ENCODE data around the gene SERTAD1.
"Not testable (repeated sequence)": the region's sequence is repeated elsewhere in the genome, so short reads cannot be mapped to it uniquely, and the experiment has no call there.

Gene SERTAD1

DNA sequence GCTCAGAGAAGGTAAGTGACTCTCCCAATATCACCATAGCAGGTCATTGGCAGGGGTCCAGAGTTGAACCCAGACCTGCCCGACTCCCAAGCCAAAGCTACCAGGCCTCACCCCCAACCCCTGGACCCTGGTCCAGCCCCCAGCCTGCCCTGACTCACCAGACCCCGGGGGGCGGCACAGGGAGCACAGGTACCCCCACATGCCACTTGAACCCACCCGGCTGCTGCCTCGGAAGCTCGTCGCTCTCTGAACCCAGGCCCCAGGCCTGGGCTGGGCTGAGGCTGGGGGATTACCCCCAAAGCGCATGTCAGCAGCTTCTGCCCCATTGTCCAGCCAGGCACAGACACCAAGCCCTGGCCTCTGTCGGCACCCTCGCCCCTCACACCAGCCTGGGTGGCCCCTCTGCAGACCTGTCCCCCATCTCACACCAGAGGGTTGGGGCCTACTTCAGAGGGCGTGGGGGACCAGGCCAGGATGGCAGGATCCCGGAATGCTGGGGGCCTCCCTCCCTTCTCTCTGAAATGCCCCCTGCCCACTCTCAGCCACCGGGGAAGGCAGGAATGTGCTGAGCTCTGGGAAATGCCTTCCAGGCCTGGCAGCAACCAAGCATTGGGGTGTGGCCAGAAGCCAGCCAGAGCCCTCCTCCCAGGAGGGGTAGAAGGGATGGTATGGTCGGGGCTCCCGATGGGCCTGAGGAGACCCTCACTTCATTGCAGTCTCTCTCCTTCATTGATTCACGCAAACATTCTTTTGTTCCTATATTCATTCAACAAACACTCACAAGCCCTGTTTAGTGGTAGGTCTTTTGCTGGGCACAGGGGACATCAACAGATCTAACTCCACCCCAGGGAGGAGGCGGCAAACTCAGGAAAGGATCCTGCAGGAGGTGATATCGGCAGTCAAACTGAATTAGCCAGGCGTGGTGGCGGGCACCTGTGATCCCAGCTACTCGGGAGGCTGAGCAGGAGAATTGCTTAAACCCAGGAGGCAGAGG is 11.0 kb downstream of the SERTAD1 start:
- TF ChIP-seq FOXP2 (optimal IDR thresholded peaks at IDR 0.05; ENCODE audit: control extremely low read depth, extremely low read length, insufficient read depth) (no peak), EZH2 (IDR thresholded peaks at IDR 0.05) (no peak), POLR2AphosphoS5 (IDR thresholded peaks at IDR 0.05; ENCODE audit: borderline replicate concordance, low read depth, low read length) (no peak)
- DNase-seq (ENCODE audit: low read depth, low spot score) = no peak
- H3K9ac ChIP-seq (ENCODE audit: insufficient read length) = peak overlapping the region; percentile 61
- H3K4me3 ChIP-seq = peak overlapping the region; percentile 47; the same call in 1 of the 2 replicates
- no peaks in the 10 kb centered on the region for H3K36me3 ChIP-seq (ENCODE audit: insufficient read depth, low read length)
- H3K9me3 ChIP-seq (ENCODE audit: low read depth, low read length) = no peaks in the 10 kb centered on the region
- H3K27ac ChIP-seq = peak overlapping the region; percentile 84

GRCh38 chr19:40413291-40413845 is 12.4 kb downstream of the SERTAD1 start, which contains the start of gene PRX:
TSS of gene PRX (minus strand) at chr19:40413378. CDS start at chr19:40407932, 5,446 bp downstream.
- Histone ChIP-seq H3K9ac (ENCODE audit: insufficient read length) (peak within 1 kb of the TSS; percentile 62), H3K9me3 (ENCODE audit: low read depth, low read length) (no peaks in the 10 kb centered on the region), H3K36me3 (ENCODE audit: insufficient read depth, low read length) (no peaks in the 10 kb centered on the region), H3K4me3 (no peak within 1 kb of the TSS), H3K27ac (peak within 1 kb of the TSS; percentile 53)
- TF ChIP-seq EZH2 (IDR thresholded peaks at IDR 0.05) (no peak), POLR2AphosphoS5 (IDR thresholded peaks at IDR 0.05; ENCODE audit: borderline replicate concordance, low read depth, low read length) (no peak), FOXP2 (optimal IDR thresholded peaks at IDR 0.05; ENCODE audit: control extremely low read depth, extremely low read length, insufficient read depth) (no peak)
- no peak for DNase-seq (ENCODE audit: low read depth, low spot score)

DNA sequence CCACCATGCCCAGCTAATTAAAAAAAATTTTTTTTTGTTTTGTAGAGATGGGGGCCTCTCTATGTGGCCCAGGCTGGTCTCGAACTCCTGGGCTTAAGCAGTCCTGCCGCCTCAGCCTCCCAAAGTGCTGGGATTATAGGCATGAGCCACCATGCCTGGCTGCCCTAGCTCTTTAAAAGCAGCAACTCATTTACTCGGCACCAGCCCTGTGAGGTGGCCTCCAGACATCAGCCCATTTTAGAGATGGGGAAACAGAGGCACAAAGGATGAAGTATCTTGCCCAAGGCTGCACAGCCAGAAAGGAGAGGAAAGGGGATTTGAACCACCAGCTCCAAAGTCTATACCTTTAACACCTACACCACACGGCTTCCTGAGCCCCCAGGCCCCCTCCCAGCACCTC is 12.9 kb downstream of the SERTAD1 start:
- TF ChIP-seq EZH2 (IDR thresholded peaks at IDR 0.05) (no peak), POLR2AphosphoS5 (IDR thresholded peaks at IDR 0.05; ENCODE audit: borderline replicate concordance, low read depth, low read length) (no peak)
- no peak overlapping the region for H3K9ac ChIP-seq (ENCODE audit: insufficient read length)

DNA sequence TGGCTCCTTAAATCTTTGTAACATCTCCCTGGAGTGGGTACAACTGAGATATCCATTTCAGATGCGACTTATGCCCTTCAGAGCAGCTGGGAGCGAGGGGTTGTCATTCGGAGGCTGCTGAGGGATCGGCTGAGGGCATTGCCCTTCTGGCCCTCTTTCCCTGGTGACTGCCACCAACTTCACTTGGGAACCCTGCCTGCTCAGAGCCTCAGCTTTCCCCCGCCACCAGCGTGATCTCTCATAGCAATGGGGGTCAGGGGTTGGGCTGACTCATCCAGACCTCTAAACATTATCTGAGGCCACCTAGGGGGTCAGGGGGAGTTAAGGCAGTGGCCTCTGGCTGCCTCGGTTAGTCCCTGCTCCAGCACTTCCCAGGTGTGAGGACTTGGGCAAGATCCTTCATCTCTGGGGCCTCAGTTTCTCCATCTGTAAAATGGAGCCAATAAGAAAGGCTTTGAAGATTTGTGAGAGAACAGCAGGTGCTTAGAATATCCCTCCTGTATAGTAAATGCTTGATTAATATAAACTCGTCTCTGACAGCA is 13.8 kb downstream of the SERTAD1 start:
- no peak overlapping the region for H3K27ac ChIP-seq
- DNase-seq (ENCODE audit: low read depth, low spot score) = no peak
- no peak overlapping the region for H3K4me3 ChIP-seq
- no peaks in the 10 kb centered on the region for H3K9me3 ChIP-seq (ENCODE audit: low read depth, low read length)
- H3K9ac ChIP-seq (ENCODE audit: insufficient read length) = no peak overlapping the region
- no peaks in the 10 kb centered on the region for H3K36me3 ChIP-seq (ENCODE audit: insufficient read depth, low read length)
- no peak for TF ChIP-seq EZH2 (IDR thresholded peaks at IDR 0.05)

More for the DNA sequence above, 12.9 kb downstream of the SERTAD1 start:
- no peaks in the 10 kb centered on the region for H3K36me3 ChIP-seq (ENCODE audit: insufficient read depth, low read length)
- no peak overlapping the region for H3K27ac ChIP-seq
- no peak for DNase-seq (ENCODE audit: low read depth, low spot score)
- no peak overlapping the region for H3K4me3 ChIP-seq
- H3K9me3 ChIP-seq (ENCODE audit: low read depth, low read length) = no peaks in the 10 kb centered on the region

GRCh38 chr19:40411125-40411842 is 14.5 kb downstream of the SERTAD1 start:
- Histone ChIP-seq H3K4me3 (no peak overlapping the region), H3K9me3 (ENCODE audit: low read depth, low read length) (no peaks in the 10 kb centered on the region), H3K36me3 (ENCODE audit: insufficient read depth, low read length) (no peaks in the 10 kb centered on the region), H3K27ac (no peak overlapping the region), H3K9ac (ENCODE audit: insufficient read length) (no peak overlapping the region)
- TF ChIP-seq FOXP2 (optimal IDR thresholded peaks at IDR 0.05; ENCODE audit: control extremely low read depth, extremely low read length, insufficient read depth) (no peak), POLR2AphosphoS5 (IDR thresholded peaks at IDR 0.05; ENCODE audit: borderline replicate concordance, low read depth, low read length) (no peak), EZH2 (IDR thresholded peaks at IDR 0.05) (no peak)
- DNase-seq (ENCODE audit: low read depth, low spot score) = no peak

DNA sequence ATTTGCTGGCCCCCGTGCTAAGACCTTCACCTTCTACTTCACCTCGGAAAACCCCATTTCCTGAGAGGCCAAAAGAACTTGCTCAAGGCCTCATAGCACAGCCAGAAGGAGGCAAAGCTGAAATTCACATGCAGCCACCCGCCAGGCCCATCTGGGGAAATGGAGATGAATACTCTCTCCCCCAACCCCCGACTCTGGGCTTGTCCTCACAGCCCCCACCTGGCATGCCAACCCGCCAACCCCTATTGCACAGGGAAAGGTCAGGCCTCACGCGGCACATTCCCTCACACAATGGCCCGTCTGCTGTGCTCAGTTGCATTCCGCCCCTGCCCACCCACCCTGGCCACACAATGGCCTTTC is 15.8 kb downstream of the SERTAD1 start:
- Histone ChIP-seq H3K9ac (ENCODE audit: insufficient read length) (no peak overlapping the region), H3K4me3 (no peak overlapping the region), H3K36me3 (ENCODE audit: insufficient read depth, low read length) (no peaks in the 10 kb centered on the region), H3K9me3 (ENCODE audit: low read depth, low read length) (no peaks in the 10 kb centered on the region), H3K27ac (no peak overlapping the region)
- TF ChIP-seq FOXP2 (optimal IDR thresholded peaks at IDR 0.05; ENCODE audit: control extremely low read depth, extremely low read length, insufficient read depth) = no peak
- no peak for TF ChIP-seq EZH2 (IDR thresholded peaks at IDR 0.05)
- no peak for TF ChIP-seq POLR2AphosphoS5 (IDR thresholded peaks at IDR 0.05; ENCODE audit: borderline replicate concordance, low read depth, low read length)
- DNase-seq (ENCODE audit: low read depth, low spot score) = no peak

- H3K27ac ChIP-seq; H3K9me3 ChIP-seq (ENCODE audit: low read depth, low read length); H3K4me3 ChIP-seq; H3K36me3 ChIP-seq (ENCODE audit: insufficient read depth, low read length); DNase-seq (ENCODE audit: low read depth, low spot score); H3K9ac ChIP-seq (ENCODE audit: insufficient read length): not testable (repeated sequence)
Observed at GRCh38 chr19:40408598-40408925, 17.2 kb downstream of the SERTAD1 start.

- no peak for DNase-seq (ENCODE audit: low read depth, low spot score)
- H3K9me3 ChIP-seq (ENCODE audit: low read depth, low read length) = no peaks in the 10 kb centered on the region
- TF ChIP-seq FOXP2 (optimal IDR thresholded peaks at IDR 0.05; ENCODE audit: control extremely low read depth, extremely low read length, insufficient read depth) (no peak), POLR2AphosphoS5 (IDR thresholded peaks at IDR 0.05; ENCODE audit: borderline replicate concordance, low read depth, low read length) (no peak), EZH2 (IDR thresholded peaks at IDR 0.05) (no peak)
- H3K9ac ChIP-seq (ENCODE audit: insufficient read length) = no peak overlapping the region
- no peak overlapping the region for H3K4me3 ChIP-seq
- H3K36me3 ChIP-seq (ENCODE audit: insufficient read depth, low read length) = no peaks in the 10 kb centered on the region
- H3K27ac ChIP-seq = no peak overlapping the region
Observed at GRCh38 chr19:40407714-40408597, 17.8 kb downstream of the SERTAD1 start.

Data from SK-N-MC (cell line).